HG03521 (cell line): Measurements from ENCODE around the gene GLB1L2.
"Not testable (repeated sequence)": the region's sequence is repeated elsewhere in the genome, so short reads cannot be mapped to it uniquely, and the experiment has no call there.

Experiments used
- ATAC-seq: cut with Tn5 transposase; IDR thresholded peaks from one replicate; pipeline ENCODE4 v1.9.1; 2021; ENCODE audit warnings: mild to moderate bottlenecking, moderate library complexity; ENCODE audit not compliant: unreplicated experiment

GLB1L2 gene, protein sequence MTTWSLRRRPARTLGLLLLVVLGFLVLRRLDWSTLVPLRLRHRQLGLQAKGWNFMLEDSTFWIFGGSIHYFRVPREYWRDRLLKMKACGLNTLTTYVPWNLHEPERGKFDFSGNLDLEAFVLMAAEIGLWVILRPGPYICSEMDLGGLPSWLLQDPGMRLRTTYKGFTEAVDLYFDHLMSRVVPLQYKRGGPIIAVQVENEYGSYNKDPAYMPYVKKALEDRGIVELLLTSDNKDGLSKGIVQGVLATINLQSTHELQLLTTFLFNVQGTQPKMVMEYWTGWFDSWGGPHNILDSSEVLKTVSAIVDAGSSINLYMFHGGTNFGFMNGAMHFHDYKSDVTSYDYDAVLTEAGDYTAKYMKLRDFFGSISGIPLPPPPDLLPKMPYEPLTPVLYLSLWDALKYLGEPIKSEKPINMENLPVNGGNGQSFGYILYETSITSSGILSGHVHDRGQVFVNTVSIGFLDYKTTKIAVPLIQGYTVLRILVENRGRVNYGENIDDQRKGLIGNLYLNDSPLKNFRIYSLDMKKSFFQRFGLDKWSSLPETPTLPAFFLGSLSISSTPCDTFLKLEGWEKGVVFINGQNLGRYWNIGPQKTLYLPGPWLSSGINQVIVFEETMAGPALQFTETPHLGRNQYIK

DNA sequence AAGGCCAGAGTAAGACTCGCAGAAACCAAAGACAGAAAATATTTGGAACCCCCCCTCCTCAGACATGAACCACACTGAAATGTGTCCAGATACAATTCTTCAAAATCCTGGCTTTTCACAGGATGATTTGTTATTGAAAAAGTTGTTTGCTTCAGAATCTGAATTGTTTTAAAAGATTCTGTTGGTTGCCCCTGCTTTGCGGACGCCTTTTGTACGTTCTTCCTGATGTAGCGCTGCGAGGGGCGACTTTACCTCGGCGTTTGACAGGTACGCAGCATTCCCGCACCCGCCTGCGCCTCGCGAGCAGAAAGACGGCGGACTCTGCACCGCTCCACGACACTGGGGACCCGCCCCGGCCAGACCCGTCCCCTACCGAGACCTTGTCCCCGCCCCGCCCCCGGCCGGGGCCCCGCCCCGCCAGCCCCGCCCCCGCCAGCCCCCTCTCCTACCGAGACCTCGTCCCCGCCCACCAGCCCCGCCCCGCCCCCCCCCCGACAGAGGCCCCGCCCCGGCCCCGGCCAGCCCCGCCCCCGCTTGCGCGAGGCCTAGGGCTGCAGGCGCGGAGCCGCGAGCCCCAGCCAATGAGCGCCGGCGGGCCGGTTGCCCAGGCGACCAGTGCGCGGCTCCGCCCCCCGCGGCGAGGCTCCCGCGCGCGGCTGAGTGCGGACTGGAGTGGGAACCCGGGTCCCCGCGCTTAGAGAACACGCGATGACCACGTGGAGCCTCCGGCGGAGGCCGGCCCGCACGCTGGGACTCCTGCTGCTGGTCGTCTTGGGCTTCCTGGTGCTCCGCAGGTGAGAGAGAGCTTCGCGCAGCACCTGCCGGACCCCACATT lies at the start of gene GLB1L2:
GLB1L2 (plus strand) TSS at position 635 of the 835 bp plus-strand sequence; CDS start at position 709, 74 bp downstream.
- ATAC-seq: peak; percentile 84

DNA sequence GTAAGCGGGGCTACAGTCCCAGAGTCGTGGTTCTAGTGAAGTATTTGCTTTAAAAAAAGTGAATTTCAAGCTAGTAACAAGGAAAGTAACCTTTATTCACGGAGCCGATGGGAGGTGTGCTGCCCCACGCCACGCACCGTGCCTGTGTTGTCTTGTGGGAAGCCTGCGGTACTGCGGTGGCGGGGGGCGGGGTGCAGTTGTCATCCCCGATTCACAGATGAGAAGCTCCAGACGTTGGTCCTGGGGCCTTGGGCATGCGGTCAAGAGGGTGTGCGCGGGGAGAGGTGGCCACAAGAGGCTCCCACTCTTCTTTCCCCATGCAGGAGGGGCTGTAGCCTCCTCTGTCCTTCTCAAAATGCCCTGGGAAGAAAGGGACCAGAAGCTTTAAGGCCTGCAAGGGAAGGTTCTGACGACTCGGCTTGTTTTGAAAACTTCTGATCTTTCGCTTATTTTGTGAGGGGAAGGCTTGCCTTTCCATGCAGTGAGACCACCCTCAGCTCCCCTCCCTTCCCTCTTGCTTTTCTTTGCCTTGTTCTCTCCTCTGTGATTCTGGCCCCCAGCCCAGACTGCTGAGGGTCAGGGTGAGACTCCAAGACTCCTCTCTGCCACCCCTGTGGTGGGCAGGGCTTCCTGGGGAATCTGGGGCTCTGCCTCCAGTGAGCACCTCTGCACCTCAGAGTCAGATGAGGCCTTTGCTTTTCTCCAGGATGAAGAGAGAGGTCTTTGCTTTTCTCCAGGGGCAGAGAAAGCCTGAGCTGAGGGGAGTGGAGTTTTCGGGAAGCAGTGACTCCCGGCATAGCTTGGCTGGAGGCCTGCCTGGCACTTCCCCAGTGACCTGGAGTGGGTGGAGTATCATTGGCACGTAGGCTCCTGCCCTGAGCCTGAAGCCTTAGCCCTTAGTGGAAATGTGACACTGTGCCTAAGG lies 49.4 kb upstream of the GLB1L2 start:
- ATAC-seq: no peak

DNA sequence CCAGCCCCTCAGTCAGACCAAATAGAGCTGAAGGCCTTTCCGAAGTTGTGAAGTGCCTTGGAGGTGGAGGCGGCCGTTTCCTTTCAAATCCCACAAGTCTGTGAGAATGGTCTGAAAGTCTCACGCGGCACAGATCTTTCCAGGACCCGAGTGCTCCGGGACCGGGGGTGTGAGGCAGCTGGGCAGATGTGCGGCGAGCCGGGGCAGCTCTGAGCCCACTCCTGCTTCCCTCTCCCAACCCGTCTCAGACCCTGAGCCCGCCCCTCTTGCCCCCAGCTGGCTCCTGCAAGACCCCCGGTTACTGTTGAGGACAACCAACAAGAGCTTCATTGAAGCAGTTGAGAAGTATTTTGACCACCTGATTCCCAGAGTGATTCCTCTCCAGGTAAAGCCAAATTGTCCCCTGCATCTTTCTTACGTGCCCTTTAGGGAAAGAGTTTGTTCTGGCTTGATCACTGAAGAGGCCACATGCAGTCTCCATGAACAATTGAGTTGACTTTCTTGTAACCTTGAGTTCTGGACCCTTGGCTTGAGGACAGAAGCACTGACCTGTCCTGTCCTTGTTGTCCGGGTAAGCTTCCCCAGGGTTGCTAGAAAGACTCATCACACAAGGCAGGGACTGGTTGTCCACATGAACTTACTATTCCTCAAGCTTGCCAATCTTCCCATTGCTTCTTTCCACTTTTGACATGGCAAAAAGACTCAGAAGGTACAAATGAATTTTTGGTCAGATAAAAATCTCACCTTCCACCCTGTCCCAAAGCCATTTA lies 48.1 kb upstream of the GLB1L2 start:
- ATAC-seq: no peak

DNA sequence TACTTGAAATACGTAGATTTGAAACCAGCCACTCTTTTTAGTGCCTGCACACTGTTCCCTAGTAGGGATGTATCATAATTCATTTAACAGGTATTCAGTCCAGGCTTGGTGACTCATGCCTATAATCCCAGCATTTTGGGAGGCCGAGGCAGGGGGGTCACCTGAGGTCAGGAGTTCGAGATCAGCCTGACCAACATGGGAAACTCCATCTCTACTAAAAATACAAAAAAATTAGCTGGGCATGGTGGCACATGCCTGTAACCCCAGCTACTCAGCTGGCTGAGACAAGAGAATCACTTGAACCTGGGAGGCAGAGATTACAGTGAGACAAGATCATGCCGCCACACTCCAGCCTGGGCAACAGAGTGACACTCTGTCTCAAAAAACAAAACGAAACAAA lies 47.4 kb upstream of the GLB1L2 start:
- not testable (repeated sequence) for ATAC-seq

DNA sequence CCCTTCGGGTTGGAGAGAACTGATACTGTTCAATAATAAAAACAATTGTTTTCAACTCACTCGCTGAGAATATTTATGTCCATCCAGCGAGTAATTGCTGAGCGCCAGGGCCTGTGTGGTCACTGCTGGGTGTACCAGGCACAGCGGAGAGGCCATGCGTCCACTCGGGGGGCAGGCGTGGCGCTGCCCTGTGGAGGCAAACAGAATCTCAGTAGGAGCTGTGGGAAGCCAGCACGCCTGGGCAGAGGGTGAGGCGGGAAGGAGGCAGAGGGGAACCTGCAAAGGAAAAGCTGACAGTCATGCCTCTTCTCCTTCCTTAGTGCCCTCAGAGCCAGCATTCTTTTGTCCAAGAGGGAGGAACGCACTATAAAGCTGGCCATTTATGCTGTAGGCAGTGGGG lies 44.2 kb upstream of the GLB1L2 start:
- no peak for ATAC-seq

DNA sequence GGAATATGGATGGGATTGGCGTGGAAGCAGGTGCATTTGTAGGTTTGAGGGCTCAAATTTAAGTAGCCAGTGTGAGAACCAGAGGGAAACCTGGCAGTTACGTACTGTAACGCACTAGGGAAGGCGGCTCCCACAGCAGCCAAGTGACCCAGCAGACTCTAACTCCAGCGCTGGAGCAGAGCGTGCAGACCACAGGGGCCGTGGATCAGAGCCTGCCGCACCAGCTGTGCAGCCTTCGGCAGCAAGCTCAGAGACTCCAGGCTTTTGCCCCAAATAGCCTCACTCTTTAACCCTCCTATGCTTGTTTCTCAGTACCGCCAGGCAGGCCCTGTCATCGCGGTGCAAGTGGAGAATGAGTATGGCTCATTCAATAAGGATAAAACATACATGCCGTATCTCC lies 43.3 kb upstream of the GLB1L2 start:
- no peak for ATAC-seq

DNA sequence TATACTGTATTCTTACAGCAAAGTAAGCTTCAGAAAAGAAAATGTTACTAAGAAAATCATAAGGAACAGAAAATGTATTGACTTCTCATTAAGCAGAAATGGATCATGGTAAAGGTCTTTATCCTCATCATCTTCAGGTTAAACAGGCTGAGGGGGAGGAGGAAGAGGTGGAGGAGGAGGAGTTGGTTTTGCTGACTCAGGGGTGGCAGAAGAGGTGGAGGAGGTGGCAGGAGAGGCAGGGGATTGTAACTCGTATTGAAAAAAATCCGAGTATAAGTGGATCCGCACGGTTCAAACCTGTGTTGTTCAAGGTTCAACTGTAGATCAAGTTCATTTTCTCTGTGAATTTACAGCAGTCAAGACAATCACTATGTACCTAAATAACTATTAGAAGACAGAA lies 42.6 kb upstream of the GLB1L2 start:
- no peak for ATAC-seq

DNA sequence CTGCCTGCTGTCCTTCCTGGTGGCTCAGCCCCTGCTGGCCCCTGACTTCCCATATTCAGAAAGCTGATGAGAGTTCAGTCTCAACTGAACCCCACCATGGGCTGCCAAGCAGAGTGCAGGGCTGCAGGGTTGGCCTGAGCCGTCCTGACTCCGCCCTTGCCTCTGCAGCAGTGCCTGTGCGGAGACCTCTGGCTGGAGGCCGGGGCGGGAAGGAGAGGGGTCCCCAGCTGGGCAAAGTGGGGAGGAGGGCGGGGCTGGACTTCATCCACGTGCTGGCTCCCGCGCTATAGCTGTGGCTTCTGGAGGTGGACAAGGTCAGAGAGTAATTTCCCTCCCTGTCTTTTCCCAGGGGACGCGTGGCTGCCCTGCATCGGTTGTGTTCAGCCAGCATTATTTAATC lies 42.0 kb upstream of the GLB1L2 start:
- no peak for ATAC-seq

DNA sequence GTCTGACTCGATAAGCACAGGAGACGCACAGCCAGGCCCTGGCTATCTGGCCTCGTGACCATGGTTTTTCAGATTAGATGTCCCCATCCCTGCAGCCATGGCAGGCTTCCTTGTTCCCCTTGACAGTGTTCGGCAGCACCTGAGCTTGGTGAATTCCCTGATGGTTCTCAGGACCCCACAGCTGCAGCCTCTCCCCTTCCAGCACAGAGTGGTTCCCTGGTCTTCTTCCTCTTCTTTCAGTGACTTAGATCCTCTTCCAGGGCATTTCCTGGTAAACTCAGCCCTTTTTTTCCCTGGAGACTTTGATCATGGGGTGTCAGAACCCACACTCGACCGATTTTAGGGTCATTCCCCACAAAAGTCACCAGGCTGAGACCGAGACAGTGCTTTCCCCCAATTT lies 41.1 kb upstream of the GLB1L2 start:
- ATAC-seq: no peak

DNA sequence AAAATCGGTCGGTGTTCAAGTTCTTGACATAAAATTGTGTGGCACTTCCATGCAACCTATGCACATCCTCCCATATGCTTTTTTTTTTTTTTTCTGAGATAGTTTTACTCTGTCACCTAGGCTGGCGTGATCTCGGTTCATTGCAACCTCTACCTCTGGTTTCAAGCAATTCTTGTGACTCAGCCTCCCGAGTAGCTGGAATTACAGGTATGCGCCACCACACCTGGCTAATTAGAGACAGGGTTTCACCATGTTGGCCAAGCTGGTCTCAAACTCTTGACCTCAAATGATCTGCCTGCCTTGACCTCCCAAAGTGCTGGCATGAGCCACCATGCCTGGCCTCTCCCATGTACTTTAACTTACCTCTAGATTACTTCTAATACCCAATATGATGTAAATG lies 40.6 kb upstream of the GLB1L2 start:
- ATAC-seq: no peak

DNA sequence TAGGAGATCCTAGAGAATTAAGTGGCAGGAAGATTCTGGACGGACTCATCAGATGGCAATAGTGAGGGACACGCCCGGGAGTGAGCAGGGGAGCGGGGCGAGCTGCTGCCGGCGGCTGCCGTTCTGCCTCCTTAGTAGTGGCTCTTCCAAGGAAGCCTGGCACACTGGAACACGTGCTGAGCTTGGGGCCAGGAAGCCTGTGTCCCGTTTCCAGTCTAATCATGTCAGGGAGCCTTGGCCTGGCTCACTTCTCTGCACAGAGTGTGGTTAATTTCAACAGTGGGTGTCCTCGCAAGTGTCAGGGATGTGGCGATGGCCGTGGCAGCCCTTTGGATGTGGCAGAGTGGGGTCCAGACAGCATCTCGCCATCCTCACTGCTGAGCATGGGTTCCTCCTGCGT lies 39.1 kb upstream of the GLB1L2 start:
- ATAC-seq: no peak

DNA sequence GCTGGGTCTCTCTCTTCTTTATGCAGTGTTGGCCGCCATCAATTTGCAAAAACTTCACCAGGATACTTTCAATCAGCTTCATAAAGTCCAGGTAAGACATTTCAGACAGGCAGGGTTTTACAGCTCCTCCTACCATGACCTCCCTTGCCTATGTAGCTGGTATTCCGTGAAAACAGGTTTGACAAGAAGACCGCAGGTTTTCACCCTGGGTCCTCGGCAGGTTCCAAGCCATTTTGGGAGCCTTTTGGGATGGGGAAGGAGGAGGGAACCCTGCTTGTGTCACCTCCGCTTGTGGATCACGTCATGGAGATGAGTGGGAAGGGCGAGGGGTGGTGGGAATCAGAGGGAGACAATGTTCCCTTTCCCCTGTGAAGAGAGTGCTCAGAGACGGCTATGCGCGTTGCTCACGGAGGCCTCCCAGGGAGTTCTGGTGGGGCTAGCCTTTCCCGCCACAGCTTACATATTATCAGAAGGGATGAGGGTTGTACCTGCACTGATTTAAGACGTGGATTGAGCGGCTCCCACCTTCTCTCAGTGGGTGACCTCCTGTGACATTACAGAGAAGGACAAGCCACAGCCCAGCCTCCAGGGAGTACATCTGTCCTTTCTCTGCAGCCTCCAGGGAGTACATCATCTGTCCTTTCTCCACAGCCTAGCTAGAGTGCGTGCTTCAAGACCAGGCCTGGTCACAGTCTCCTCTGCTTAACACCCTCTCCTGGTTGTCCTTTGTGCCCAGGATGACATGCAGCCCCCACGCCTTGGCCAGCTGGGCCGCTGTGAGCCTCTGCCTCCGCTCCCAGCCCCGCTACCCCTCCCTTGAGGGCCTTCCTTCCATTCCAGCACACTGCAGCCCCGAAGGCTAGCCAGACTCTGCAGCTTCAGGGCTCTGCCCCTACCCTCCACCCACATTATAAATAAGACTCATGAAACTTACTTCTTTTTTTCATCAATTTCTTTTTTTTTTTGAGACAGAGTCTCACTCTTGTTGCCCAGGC lies 38.4 kb upstream of the GLB1L2 start:
- no peak for ATAC-seq

DNA sequence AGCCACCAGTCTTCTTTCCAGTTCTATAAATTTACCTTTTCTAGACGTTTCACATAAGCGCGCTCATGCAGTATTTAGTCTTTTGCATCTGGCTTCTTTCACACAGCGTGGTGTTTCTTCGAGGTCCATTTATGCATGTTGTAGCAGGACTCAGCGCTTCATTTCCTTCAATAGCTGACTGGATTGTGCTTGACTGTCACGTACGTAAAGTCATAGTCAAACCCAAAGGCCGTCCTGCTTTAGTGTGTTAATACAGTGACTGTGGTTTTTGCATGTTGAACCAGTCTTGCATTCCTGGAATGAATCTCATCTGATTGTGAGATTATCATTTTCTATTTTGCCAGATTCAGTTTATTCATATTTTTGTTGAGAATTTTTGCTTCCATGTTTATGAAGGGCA lies 37.1 kb upstream of the GLB1L2 start:
- no peak for ATAC-seq

DNA sequence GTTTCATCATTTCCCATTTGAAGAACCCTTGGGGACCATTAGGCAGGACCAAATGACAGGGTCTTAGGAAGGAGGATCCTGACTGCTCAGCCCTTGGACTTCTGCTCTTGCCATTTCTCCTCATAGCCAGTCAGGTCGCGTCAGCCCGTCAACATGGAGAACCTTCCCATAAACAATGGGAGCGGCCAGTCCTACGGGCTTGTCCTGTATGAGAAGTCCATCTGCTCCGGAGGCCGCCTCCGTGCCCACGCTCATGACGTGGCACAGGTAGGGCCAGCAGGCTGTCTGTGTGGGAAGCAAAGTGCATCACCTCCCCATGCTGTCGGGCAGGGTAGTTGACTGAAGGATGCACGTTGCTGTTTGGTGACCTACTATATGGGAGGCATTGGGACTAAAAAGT lies 19.6 kb upstream of the GLB1L2 start:
- ATAC-seq: no peak

DNA sequence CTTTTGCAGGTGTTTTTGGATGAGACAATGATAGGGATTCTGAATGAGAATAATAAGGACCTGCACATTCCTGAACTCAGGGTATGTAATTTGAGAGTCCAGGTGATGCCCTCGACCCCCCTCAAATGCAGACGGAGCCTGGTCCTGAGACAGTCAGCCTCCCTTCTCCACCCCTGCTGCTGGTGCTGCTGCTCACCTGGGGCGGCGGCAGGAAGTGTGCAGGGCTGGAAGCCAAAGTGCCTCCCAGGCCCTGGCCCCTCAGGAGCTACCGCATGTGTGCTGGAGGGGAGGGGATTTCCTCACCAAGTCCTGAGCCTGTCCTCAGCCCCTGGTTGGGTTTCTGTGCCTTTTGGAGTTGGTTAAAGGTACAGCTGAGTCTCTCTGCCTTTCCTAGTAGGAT lies 19.0 kb upstream of the GLB1L2 start:
- no peak for ATAC-seq

DNA sequence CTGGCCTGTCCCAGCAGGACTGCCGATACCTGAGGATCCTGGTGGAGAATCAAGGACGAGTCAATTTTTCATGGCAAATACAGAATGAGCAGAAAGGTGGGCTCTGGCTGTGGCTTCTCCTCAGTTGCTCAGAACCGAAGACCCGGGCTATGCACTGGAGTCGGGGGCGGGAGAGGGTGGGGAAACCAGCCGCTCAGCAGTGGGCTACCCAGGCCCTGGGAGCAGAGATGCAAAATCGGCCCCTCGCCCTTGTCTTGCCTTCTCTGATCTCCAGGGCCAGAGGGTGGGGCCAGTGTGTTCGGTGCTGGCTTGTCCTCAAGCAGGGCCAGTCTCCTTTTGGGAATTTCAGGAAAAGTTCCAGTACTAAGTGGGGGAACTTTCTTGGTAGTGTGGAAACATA lies 18.4 kb upstream of the GLB1L2 start:
- no peak for ATAC-seq

DNA sequence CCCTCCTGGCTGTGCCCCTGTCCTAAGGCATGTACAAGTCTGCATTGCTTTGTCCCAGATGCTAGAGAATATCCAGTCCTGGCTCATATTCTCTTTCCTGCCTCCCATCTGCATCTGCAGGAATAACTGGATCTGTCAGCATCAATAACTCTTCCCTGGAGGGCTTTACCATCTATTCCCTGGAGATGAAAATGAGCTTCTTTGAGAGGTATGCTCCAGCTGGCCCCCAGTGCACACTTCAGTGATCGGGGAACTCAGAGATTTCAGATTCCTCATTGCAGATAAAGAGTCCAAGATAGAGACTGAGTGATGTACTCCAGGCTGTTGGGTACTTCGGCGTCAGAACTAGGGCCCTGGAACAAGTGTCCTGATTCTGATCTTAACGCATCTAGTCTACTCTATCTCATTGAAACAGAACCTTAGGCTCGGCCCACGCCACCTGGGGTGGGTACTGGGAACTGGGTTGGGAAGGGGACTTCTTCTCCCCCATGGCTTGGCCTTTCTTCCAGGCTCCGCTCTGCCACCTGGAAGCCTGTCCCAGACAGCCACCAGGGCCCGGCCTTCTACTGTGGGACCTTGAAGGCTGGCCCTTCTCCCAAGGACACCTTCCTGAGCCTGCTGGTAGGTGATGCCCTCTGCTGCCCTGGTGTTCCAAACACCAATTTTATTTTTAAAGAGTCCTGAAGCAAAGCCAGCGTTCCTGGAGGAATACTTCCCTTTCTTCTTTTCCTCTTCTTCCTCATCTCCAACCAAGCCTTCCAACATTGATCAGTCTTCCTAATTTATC lies 17.8 kb upstream of the GLB1L2 start:
- ATAC-seq: no peak

DNA sequence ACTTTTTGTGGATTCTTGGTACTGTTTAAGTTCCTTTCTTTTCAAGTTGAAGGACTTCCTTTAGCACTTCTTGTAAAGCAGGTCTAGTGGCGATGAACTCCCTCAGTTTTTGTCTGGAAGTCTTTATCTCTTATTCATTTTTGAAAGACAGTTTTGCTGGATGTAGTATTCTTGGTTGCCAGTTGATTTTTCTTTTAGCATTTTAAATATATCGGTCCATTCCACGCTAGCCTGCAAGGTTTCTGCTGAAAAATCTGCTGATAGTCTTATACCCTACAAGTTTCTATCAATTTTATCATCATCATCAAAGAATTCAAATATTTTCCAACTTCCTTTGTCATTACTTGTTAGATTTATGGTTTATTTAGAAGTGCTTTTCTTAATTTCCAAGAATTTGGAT lies 14.7 kb upstream of the GLB1L2 start:
- no peak for ATAC-seq
